GM10266 (cell line): Measurements from ENCODE around the gene KLHL22.
"Not testable (repeated sequence)": the region's sequence is repeated elsewhere in the genome, so short reads cannot be mapped to it uniquely, and the experiment has no call there.

Experiments
- DNase-seq: peaks from one replicate; pipeline ENCODE4 v3.0.0; 2012; ENCODE audit errors: extremely low spot score
- TF ChIP-seq, protein P1 (sequence below): IDR thresholded peaks from 2 replicates; pipeline ENCODE4 v1.5.1; 2012; ENCODE audit warnings: mild to moderate bottlenecking, low read depth; ENCODE audit not compliant: control insufficient read depth, insufficient read depth; ENCODE audit errors: missing control alignments

KLHL22 gene, protein sequence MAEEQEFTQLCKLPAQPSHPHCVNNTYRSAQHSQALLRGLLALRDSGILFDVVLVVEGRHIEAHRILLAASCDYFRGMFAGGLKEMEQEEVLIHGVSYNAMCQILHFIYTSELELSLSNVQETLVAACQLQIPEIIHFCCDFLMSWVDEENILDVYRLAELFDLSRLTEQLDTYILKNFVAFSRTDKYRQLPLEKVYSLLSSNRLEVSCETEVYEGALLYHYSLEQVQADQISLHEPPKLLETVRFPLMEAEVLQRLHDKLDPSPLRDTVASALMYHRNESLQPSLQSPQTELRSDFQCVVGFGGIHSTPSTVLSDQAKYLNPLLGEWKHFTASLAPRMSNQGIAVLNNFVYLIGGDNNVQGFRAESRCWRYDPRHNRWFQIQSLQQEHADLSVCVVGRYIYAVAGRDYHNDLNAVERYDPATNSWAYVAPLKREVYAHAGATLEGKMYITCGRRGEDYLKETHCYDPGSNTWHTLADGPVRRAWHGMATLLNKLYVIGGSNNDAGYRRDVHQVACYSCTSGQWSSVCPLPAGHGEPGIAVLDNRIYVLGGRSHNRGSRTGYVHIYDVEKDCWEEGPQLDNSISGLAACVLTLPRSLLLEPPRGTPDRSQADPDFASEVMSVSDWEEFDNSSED

DNA sequence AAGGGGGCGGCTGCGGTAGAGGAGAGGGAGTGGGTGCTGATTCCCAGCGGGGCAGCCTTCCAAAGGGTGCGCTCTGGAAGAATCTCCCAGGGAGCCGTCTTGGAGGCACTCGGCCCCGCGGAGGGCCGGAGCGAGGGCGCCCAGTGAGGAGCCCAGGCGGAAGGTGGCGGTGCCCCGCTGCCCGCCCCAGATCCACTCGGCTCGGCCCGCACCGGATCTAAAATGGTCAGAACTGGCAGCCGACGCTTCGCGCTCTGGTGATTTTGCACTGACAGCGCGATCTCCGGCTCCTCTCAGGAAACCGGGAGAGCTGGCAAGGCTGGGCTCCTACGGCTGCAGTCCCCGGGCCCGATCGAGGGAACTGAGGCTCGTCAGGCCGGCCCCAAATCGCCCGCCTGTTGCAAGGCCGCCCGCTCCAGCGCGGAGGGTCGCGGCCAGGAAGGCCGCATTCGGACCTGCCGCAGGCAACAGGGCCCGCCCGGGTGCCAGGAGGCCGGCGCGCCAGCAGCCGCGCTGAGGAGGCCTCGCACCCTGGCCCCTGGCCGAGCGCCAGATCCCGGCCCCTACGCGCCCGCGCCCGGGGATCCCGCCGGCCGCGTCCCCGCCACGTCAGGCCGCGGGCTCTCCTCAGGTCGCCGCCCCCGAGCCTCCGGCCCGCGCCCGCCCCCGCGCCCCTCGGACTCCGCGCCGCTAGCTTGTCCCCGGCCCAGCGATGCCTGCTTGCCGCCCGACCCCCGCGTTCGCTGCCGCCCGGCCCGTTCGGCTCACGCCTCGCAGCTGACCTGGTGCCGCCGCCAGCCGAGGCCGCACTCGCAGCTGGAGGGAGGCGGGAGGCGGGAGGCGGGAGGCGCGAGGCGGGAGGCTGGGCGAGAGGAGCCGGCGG lies at the start of gene KLHL22:
KLHL22 (minus strand) TSS at position 818 of the 883 bp plus-strand sequence. CDS start 6,584 bp downstream, outside the sequence.
- TF ChIP-seq, protein P1, sequence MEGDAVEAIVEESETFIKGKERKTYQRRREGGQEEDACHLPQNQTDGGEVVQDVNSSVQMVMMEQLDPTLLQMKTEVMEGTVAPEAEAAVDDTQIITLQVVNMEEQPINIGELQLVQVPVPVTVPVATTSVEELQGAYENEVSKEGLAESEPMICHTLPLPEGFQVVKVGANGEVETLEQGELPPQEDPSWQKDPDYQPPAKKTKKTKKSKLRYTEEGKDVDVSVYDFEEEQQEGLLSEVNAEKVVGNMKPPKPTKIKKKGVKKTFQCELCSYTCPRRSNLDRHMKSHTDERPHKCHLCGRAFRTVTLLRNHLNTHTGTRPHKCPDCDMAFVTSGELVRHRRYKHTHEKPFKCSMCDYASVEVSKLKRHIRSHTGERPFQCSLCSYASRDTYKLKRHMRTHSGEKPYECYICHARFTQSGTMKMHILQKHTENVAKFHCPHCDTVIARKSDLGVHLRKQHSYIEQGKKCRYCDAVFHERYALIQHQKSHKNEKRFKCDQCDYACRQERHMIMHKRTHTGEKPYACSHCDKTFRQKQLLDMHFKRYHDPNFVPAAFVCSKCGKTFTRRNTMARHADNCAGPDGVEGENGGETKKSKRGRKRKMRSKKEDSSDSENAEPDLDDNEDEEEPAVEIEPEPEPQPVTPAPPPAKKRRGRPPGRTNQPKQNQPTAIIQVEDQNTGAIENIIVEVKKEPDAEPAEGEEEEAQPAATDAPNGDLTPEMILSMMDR: no peak
- DNase-seq: peak; percentile 41

DNA sequence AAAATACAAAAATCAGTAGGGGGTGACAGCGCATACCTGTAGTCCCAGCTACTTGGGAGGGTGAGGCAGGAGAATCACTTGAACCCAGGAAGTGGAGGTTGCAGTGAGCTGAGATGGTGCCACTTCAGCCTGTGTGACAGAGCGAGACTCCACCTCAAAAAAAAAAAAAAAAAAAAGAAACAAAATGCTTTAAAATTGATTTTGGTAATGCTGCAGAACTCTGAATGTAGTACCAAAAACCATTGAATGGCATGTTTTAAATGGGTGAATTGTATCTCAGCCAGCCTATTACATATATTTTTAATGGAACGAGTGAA lies 49.7 kb upstream of the KLHL22 start:
- not testable (repeated sequence) for DNase-seq

DNA sequence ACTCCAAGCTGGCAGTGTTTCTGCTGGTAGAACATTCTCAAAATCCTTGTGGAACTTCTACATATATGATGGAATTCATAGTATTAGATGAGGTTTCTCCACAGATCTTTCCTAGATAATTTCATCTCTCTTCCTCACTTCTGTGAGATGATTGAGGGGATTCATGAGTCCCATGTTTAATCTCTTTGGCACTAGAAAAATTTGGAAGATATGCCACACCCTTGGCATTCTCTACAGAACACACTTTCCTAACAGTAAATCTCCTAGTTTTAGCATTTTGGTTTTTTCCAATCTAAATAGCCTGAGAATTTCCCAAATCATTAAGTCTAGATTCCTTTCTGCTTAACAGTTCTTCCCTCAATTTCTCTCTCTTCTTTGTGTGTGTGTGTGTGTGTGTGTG lies 47.1 kb upstream of the KLHL22 start:
- DNase-seq: no peak
- TF ChIP-seq, protein P1: no peak

DNA sequence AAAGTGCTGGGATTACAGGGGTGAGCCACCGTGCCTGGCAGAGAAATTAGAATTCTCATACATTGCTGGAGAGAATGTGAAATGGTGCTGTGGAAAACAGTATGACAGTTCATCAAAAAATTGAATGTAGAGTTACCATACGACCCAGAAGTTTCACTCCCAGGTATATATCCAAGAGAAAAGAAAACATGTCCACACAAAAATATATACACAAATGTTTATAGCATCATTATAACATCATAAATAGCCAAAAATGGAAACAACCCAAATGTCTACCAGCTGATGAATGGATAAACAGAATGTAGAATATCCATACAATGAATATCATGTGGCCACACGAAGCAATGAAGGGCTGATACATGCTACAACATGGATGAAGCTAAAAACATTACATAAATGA lies 46.5 kb upstream of the KLHL22 start:
- TF ChIP-seq, protein P1: no peak
- DNase-seq: no peak

DNA sequence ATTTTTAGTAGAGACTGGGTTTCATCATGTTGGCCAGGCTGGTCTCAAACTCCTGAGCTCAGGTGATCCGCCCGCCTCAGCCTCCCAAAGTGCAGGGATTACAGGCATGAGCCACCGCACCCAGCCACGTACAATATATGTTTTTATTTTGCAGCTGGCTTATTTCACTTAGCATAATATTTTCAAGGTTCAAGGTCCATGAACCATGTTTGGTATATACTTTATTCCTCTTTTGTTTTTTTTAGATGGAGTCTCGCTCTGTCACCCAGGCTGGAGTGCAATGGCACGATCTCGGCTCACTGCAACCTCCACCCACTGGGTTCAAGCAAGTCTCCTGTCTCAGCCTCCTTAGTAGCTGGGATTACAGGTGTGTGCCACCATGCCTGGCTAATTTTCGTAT lies 43.3 kb upstream of the KLHL22 start:
- DNase-seq: not testable (repeated sequence)

DNA sequence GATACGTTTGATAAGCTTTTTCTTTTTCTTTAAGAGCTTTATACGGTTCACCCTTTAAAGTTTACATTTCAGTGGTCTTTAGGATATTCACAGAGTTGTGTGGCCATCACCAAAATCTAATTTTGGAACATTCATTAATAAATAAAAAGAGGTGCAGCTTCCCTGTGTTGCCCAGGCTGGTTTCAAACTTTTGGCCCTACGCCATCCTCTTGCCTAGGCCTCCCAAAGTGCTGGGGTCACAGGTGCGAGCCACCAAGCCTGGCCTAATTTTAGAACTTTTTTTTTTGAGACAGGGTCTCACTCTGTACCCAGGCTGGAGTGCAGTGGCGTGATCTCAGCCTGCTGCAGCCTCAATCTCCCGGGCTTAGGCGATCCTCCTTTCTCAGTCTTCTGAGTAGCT lies 42.4 kb upstream of the KLHL22 start:
- DNase-seq: no peak
- TF ChIP-seq, protein P1: no peak

DNA sequence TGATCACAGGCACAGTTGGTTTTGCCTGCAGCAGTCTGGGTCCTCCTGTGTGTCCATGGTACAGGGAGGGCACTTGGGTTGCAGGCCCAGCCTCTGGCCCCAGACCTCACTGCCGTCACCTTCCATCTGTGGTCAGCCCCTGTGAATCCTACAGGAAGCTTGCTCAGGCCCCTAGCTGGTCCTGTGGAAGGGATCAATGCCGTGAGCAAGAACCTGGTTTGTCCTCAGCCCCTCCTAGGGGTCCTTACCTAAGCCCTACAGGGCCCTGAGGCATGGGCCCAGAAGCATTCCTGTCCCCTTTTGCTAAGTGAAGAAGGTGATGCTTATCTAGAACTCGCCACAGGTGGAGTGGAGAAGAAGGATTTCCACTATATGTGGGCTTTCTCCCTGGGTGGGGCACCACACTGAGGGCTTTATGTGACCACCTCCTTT lies 41.7 kb upstream of the KLHL22 start:
- TF ChIP-seq, protein P1: no peak
- no peak for DNase-seq

DNA sequence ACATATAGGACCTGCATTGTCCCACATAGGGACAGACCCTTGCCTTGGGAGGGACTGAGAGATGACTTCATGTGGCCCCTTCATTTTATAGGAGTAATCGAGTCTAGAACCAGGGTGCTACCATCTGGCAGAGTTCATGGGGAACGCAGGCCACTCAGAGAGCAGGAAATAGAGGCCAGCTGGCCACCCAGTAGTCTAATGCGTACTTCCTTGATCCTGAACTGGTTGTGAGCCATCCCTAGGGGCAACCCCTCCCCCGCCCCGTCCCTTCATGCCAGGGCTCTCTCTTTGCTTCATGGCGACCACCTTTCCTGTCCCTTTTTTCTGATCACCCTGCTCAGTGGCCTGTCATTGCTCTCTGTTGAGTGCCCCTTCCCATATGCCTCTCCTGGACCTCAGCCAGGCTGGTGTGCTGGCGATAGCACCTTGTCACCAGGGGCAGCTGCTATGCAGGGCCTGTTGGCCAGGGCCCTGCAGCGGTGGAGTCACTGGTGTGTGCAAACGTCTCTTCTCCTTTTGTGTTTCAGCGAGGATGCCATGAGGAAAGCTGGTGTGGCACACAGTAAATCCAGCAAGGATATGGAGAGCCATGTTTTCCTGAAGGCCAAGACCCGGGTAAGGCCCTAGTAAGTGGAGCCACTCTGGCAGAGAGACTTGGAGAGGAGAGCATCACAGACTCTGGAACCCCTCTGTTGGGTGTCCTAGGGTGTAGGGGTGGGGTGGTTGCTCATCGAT lies 41.2 kb upstream of the KLHL22 start:
- TF ChIP-seq, protein P1: no peak
- DNase-seq: no peak
